ENCODE measurements around the gene DMD.

DMD gene

GRCh38 chrX:33053001-33053400, 158.3 kb downstream of the DMD start:
- H3K4me3 ChIP-seq (ENCODE audit: low read depth, low read length): no peak overlapping the region
- no peak for TF ChIP-seq CTCF (IDR thresholded peaks at IDR 0.05; ENCODE audit: borderline replicate concordance, insufficient read depth, low read depth, low read length)

DNA sequence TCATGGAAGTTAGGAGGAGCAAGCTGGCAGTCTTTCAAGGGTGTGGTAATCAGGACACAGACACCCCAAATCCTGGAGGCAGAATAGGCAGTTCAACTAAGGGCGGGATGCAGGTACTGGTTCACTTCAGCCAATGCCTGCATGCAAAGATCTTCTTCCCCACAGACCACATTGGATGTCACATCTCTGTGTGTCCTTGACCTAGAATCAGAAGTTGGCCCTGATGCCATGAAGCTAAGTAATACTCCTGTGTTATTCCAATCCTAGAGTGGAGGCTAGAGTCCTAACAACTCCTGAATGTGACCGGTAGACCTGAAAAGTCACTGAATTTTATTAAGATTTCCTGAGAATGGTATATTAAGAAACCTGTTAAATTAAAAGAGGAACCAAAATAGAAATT, 165.5 kb downstream of the DMD start:
- no peak for TF ChIP-seq CTCF (IDR thresholded peaks at IDR 0.05; ENCODE audit: borderline replicate concordance, insufficient read depth, low read depth, low read length)
- no peak overlapping the region for H3K4me3 ChIP-seq (ENCODE audit: low read depth, low read length)

DNA sequence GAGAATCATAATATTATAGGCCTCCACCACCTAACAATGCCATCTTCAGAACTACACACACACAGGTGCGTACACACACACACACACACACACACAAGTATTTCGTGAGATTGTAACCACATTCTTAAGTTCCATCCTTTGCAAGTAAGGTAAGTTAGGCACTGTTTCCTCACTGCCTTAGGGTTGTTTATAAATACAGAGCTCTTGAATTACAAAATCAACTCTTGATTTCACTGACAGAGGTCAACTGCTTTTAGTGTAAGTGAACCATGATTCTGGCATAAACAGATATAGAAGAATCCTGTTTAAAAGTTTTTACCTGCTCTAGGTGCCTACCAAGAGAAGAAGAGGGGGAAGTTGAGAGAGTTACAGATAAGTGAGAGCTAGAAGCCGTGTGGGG, 166.1 kb downstream of the DMD start:
- H3K4me3 ChIP-seq (ENCODE audit: low read depth, low read length): no peak overlapping the region
- no peak for TF ChIP-seq CTCF (IDR thresholded peaks at IDR 0.05; ENCODE audit: borderline replicate concordance, insufficient read depth, low read depth, low read length)

- TF ChIP-seq CTCF (IDR thresholded peaks at IDR 0.05; ENCODE audit: borderline replicate concordance, insufficient read depth, low read depth, low read length): no peak
- no peak overlapping the region for H3K4me3 ChIP-seq (ENCODE audit: low read depth, low read length)
Measured at GRCh38 chrX:33041141-33041540, 170.2 kb downstream of the DMD start.

DNA sequence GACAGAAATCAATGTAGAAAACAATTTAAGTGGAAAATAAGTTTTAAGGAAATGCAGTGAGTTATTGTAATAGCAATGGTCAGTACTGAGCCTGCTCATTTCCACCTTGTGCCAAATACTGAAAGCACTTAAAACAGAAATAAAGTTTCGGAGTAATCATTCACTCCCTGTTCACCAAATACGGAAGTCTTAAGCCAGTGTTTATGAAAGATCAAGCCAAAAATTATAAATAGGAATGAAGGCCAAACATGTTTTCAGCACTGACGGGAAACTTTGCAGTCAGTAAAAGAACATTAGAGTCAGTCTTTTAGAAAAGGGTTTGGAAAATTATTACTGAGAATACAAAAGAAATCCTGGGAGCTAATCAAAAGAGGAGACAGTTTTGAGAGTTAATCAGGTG, 178.6 kb downstream of the DMD start:
- no peak overlapping the region for H3K4me3 ChIP-seq (ENCODE audit: low read depth, low read length)
- TF ChIP-seq CTCF (IDR thresholded peaks at IDR 0.05; ENCODE audit: borderline replicate concordance, insufficient read depth, low read depth, low read length): no peak

DNA sequence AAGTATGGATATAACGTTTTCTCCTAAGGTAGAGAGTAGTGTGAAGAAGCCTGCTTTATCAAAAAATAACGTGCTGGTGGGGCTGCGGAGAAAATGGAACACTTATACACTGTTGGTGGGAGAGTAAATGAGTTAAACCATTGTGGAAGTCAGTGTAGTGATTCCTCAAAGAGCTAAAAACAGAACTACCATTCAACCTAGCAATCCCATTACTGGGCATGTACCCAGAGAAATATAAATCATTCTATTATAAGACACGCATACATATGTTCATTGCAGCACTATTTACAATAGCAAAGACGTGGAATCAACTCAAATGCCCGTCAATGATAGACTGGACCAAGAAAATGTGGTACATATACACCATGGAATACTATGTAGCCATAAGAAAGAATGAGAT, 196.4 kb downstream of the DMD start:
- no peak for TF ChIP-seq CTCF (IDR thresholded peaks at IDR 0.05; ENCODE audit: borderline replicate concordance, insufficient read depth, low read depth, low read length)
- no peak overlapping the region for H3K4me3 ChIP-seq (ENCODE audit: low read depth, low read length)

GRCh38 chrX:33014086-33014485, 197.3 kb downstream of the DMD start:
- no peak overlapping the region for H3K4me3 ChIP-seq (ENCODE audit: low read depth, low read length)
- no peak for TF ChIP-seq CTCF (IDR thresholded peaks at IDR 0.05; ENCODE audit: borderline replicate concordance, insufficient read depth, low read depth, low read length)
